NCI-H1694 treated with DMSO at 0.1 percent for 48 hours (cell line): ENCODE measurements around the gene PIGL.
"Not testable (repeated sequence)": the region's sequence is repeated elsewhere in the genome, so short reads cannot be mapped to it uniquely, and the experiment has no call there.

Source experiments
- DNase-seq: peaks from one replicate; lab custom pipeline; 2025; lab: John Stamatoyannopoulos, UW

Gene PIGL

GRCh38 chr17:16217002-16217635, at the start of gene PIGL:
TSS of gene PIGL (plus strand) at chr17:16217210. CDS start at chr17:16217227, 17 bp downstream.
- peak; percentile 94 for DNase-seq

- no peak for DNase-seq
These were observed 45.4 kb upstream of the PIGL start for GRCh38 chr17:16171613-16172012.

- DNase-seq, result no peak
These were observed 38.2 kb upstream of the PIGL start for GRCh38 chr17:16178836-16179235.

GRCh38 chr17:16181581-16181980, 35.4 kb upstream of the PIGL start:
- DNase-seq, result no peak

GRCh38 chr17:16187642-16188041, 29.4 kb upstream of the PIGL start:
- no peak for DNase-seq

GRCh38 chr17:16189791-16190348, 27.1 kb upstream of the PIGL start:
- DNase-seq, result no peak

- no peak for DNase-seq
These were observed 26.2 kb upstream of the PIGL start for GRCh38 chr17:16190703-16191360.

- DNase-seq, result no peak
These were observed 25.4 kb upstream of the PIGL start for GRCh38 chr17:16191604-16192003.

GRCh38 chr17:16194307-16194835, 22.6 kb upstream of the PIGL start:
- not testable (repeated sequence) for DNase-seq

GRCh38 chr17:16197276-16197675, 19.7 kb upstream of the PIGL start:
- no peak for DNase-seq

- DNase-seq, result no peak
These were observed 17.9 kb upstream of the PIGL start for GRCh38 chr17:16199093-16199492.

GRCh38 chr17:16201693-16202131, 15.3 kb upstream of the PIGL start:
- DNase-seq, result not testable (repeated sequence)

- not testable (repeated sequence) for DNase-seq
These were observed 14.2 kb upstream of the PIGL start for GRCh38 chr17:16202554-16203500.

GRCh38 chr17:16204763-16205162, 12.2 kb upstream of the PIGL start:
- DNase-seq, result not testable (repeated sequence)

GRCh38 chr17:16211590-16211989, 5.4 kb upstream of the PIGL start:
- DNase-seq, result no peak

- DNase-seq, result no peak
These were observed 4.2 kb upstream of the PIGL start for GRCh38 chr17:16212793-16213192.

GRCh38 chr17:16214190-16215001, 2.6 kb upstream of the PIGL start:
- no peak for DNase-seq

- DNase-seq, result no peak
These were observed 2.1 kb upstream of the PIGL start for GRCh38 chr17:16215002-16215272.

- DNase-seq, result peak; percentile 88
These were observed 1.6 kb upstream of the PIGL start, which contains the start of gene NCOR1 for GRCh38 chr17:16215273-16215964. TSS of gene NCOR1 (minus strand) at chr17:16215534. CDS start at chr17:16194569, 20,965 bp downstream.

- DNase-seq, result no peak
These were observed 1.1 kb upstream of the PIGL start for GRCh38 chr17:16215965-16216316.
